HG02642 (cell line): ENCODE results near the gene CFAP58.
"Not testable (repeated sequence)": the region's sequence is repeated elsewhere in the genome, so short reads cannot be mapped to it uniquely, and the experiment has no call there.

Source experiments
- ATAC-seq: cut with Tn5 transposase; IDR thresholded peaks from one replicate; pipeline ENCODE4 v1.9.1; 2021; ENCODE audit warnings: mild to moderate bottlenecking; ENCODE audit not compliant: unreplicated experiment, poor library complexity

The CFAP58 gene

DNA sequence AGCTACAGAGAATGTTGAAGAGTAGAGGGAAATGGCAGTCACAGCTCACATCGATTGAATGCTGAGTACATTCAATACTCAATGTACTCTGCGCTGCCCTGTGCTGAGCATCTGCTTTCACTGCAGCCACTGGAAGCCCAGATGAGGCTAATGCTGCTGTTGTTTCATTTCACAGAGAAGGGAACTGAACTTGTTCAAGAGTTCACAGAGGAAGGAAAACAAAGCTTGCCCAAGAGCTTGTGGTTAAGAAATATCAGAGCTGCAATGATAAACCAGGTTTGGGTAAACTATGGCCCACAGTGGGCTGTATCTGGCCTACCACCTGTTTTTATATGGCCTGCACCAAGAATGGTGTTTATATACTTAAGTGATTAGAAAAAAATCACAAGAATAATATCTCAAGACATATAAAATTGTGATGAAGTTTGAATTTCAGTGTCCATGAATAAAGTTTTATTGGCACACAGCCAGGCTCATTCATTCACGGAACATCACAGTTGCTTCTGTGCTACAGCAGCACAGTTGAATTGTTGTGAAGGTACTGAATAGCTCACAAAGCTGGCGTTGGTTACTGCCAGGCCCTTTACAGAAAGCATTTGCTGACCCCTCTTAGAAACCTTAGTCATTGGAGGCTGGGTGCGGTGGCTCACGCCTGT is 64.1 kb downstream of the CFAP58 start:
- no peak for ATAC-seq

GRCh38 chr10:104424719-104425118 is 71.1 kb downstream of the CFAP58 start:
- ATAC-seq = peak; percentile 93

- no peak for ATAC-seq
These were observed 74.4 kb downstream of the CFAP58 start for GRCh38 chr10:104427989-104428388.

- ATAC-seq = no peak
These were observed 76.2 kb downstream of the CFAP58 start for GRCh38 chr10:104429846-104430245.

GRCh38 chr10:104430360-104430759 is 76.7 kb downstream of the CFAP58 start:
- ATAC-seq = no peak

GRCh38 chr10:104433669-104434068 is 80.0 kb downstream of the CFAP58 start:
- ATAC-seq = no peak

GRCh38 chr10:104434601-104435000 is 81.0 kb downstream of the CFAP58 start:
- ATAC-seq = no peak

- no peak for ATAC-seq
These were observed 82.2 kb downstream of the CFAP58 start for GRCh38 chr10:104435822-104436221.

GRCh38 chr10:104437226-104437625 is 83.6 kb downstream of the CFAP58 start:
- no peak for ATAC-seq

DNA sequence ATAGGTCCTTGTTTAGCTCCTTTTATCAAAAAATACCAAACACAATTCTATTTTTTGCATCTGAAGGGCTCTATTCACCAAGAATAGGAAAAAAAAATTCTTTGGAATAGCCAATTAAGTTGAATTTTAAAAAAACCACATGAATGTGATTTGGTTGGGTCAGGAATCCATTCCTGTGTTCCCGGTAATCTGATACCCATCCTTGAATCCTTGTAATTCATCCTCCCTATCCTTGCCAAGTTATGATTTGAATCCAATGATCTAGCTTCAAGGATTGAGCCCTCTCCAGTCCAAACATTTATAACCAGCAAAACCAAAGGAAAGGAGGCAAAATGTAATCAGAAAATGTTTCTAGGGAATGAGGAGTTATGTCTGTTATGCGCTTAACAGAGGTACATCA is 86.6 kb downstream of the CFAP58 start:
- no peak for ATAC-seq

GRCh38 chr10:104441329-104442000 is 87.8 kb downstream of the CFAP58 start:
- ATAC-seq = no peak

GRCh38 chr10:104445359-104445758 is 91.7 kb downstream of the CFAP58 start:
- no peak for ATAC-seq

GRCh38 chr10:104446151-104446550 is 92.5 kb downstream of the CFAP58 start:
- ATAC-seq = no peak

DNA sequence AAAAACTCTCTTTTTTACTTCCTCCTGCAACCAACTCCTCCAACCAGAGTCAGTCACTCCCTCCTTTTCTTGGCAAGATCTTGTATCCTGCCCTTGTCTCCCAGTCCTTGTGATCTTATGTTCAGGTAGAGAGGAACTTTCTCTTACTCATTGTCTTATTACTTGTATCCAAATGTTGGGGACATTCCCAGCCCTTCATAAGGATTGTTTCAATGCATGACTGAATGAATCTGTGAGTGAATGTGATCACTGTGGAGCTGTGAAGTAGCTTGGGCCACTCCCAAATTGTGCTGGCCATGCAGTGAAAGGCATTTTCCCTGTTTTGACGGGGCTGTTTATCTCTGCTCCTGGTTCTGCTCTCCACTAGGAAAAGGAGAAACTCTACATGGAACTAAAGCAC is 93.7 kb downstream of the CFAP58 start:
- ATAC-seq = no peak

GRCh38 chr10:104447906-104448305 is 94.3 kb downstream of the CFAP58 start:
- ATAC-seq = no peak

GRCh38 chr10:104449391-104449790 is 95.8 kb downstream of the CFAP58 start:
- no peak for ATAC-seq

GRCh38 chr10:104450490-104450889 is 96.9 kb downstream of the CFAP58 start:
- no peak for ATAC-seq

DNA sequence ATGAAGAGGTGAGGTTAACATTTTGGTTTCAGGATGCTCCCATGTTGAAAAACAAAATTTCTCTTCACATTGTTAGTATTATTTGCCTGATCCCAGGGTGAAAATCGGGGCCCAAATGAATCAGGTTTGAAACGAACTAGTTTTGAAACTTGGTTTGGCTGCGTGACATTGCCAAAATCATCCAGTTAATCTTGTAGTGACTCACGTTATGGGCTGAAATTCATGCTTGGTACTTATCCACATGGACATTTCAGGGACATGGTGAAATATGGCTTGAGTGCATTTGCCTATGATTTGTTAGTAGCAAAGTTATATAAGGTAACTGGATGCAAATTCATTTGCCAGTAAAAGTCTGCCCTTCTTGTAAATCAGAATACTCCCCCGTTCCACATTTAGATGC is 97.3 kb downstream of the CFAP58 start:
- ATAC-seq = no peak

DNA sequence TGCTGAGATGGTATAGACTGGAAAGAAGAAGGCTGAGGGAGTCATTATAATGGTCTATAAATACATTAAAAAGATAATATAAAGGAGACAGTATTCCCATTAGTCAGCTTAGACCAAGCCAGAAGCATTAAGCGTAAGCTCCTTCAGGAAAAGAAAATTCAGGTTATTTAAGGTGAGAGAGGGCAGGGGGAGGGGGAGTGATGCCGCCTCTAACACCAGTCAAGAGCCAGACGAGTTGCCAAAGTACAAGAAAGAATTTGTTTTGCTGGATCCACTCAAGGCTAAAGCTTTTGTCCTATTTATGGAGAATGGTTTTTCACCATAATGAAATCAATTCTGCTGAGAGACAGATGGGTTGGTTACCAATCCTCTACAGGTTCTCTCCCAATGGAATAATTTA is 99.3 kb downstream of the CFAP58 start:
- ATAC-seq = no peak

GRCh38 chr10:104456802-104457542 is 103.3 kb downstream of the CFAP58 start:
- ATAC-seq = peak; percentile 71

- no peak for ATAC-seq
These were observed 103.9 kb downstream of the CFAP58 start for GRCh38 chr10:104457543-104457828.

- not testable (repeated sequence) for ATAC-seq
These were observed 111.9 kb downstream of the CFAP58 start for GRCh38 chr10:104465575-104465974.
